K562 (cell line): ENCODE measurements around the gene PNPLA7. TPM values are rescaled to one million over a fixed set of nuclear protein-coding genes. Genes with fewer than 3 reads are reported as not detected.

Source experiments
- CBX3 ChIP-seq, 2 experiments: IDR thresholded peaks; 1 replicate in 1 of 2; 2 replicates in 1 of 2; pipeline ENCODE4 v1.6.1; 2012; ENCODE audit warnings: inconsistent platforms in 2 of 2, low read length in 2 of 2, borderline replicate concordance in 1 of 2, control low read depth in 1 of 2
- CREBBP ChIP-seq: IDR thresholded peaks from one replicate; pipeline ENCODE4 v1.6.1; 2012; ENCODE audit warnings: low read depth, mild to moderate bottlenecking, control low read depth, inconsistent platforms, low read length
- KDM4B ChIP-seq, 2 experiments: fragments of 450-650 bp in 1 of 2; sonication (generic) in 1 of 2; IDR thresholded peaks; 2 replicates each; pipeline ENCODE4 v1.6.1; 2016 to 2017; ENCODE audit warnings: borderline replicate concordance in 2 of 2, antibody characterized with exemption in 1 of 2, low read depth in 1 of 2, mild to moderate bottlenecking in 1 of 2
- KLF10 ChIP-seq: fragments of 250-450 bp; sonication (Bioruptor Pico); IDR thresholded peaks from 2 replicates; pipeline ENCODE4 v1.6.1; 2021; ENCODE audit warnings: matching md5 sums
- NFATC3 ChIP-seq: fragments of 450-650 bp; IDR thresholded peaks from 2 replicates; pipeline ENCODE4 v1.6.1; 2017; ENCODE audit warnings: mild to moderate bottlenecking
- NFYB ChIP-seq: IDR thresholded peaks from 2 replicates; pipeline ENCODE4 v1.6.1; 2011; ENCODE audit warnings: mild to moderate bottlenecking, moderate library complexity; ENCODE audit not compliant: insufficient read length; ENCODE audit errors: extremely low read depth
- PHB2 ChIP-seq: fragments of 450-650 bp; IDR thresholded peaks from 2 replicates; pipeline ENCODE4 v1.6.1; 2017; ENCODE audit warnings: low read depth
- PHF20 ChIP-seq: fragments of 450-650 bp; IDR thresholded peaks from 2 replicates; pipeline ENCODE4 v1.6.1; 2018; ENCODE audit not compliant: partially characterized antibody
- POLR2H ChIP-seq: IDR thresholded peaks from 2 replicates; pipeline ENCODE4 v1.6.1; 2016; ENCODE audit warnings: missing genetic modification characterization, low read depth, mild to moderate bottlenecking, control low read depth, missing compliant biosample characterization, moderate library complexity
- PTTG1 ChIP-seq: fragments of 450-650 bp; IDR thresholded peaks from 2 replicates; pipeline ENCODE4 v1.6.1; 2016; ENCODE audit warnings: low read depth, mild to moderate bottlenecking, missing genetic modification characterization, missing compliant biosample characterization
- SIX5 ChIP-seq, 2 experiments: IDR thresholded peaks; 2 replicates each; pipeline ENCODE4 v1.6.1; 2011; ENCODE audit warnings: low read length in 2 of 2, borderline replicate concordance in 1 of 2, low read depth in 1 of 2, mild to moderate bottlenecking in 1 of 2, moderate library complexity in 1 of 2; ENCODE audit not compliant: insufficient read depth in 1 of 2
- SREBF1 ChIP-seq: fragments of 150-350 bp; IDR thresholded peaks from 2 replicates; pipeline ENCODE4 v1.6.1; 2014; ENCODE audit warnings: antibody characterized with exemption, low read depth, low read length, borderline replicate concordance
- ZBED1 ChIP-seq: IDR thresholded peaks from 2 replicates; pipeline ENCODE4 v1.6.1; 2014
- polyA plus RNA-seq, 8 experiments: library from polyadenylated mRNA; depleted of rRNA in 4 of 8; stranded (reverse) in 5 of 8; unstranded in 3 of 8; fragments of >200 nt; fragmentation: Nextera tagmentation in 2 of 8; fragmentation: Illumina TruSeq in 1 of 8; extraction: Ambion mirVana in 2 of 8; extraction: Trizol in 1 of 8; gene quantifications; 2 replicates each; pipeline versions ENCODE4 v1.2.1 to v1.2.3, GENCODE V29; 2011 to 2014; ENCODE audit warnings: inconsistent platforms in 1 of 8, missing spikeins in 1 of 8
- total RNA-seq, 7 experiments: library from RNA; depleted of rRNA in 6 of 7; stranded (reverse); fragments of >200 nt in 6 of 7; fragmentation: Illumina TruSeq in 2 of 7; extraction: Trizol in 2 of 7; gene quantifications; 2 replicates each; pipeline versions ENCODE4 v1.2.1 to v1.2.3, GENCODE V29; 2011 to 2021; ENCODE audit warnings: low replicate concordance in 1 of 7
- TF ChIP-seq, protein P1 (sequence below): fragments of 250-450 bp; sonication (Bioruptor Pico); IDR thresholded peaks from 2 replicates; pipeline ENCODE4 v1.4.0; 2020; ENCODE audit warnings: mild to moderate bottlenecking, moderate library complexity, borderline replicate concordance
- TF ChIP-seq, protein P2 (sequence below), 2 experiments: IDR thresholded peaks in 1 of 2; conservative IDR thresholded peaks in 1 of 2; 2 replicates each; pipeline ENCODE4 v1.6.1; 2016; ENCODE audit warnings: low read depth in 2 of 2, mild to moderate bottlenecking in 1 of 2, missing compliant biosample characterization in 1 of 2, missing genetic modification characterization in 1 of 2, moderate library complexity in 1 of 2
- TF ChIP-seq, protein P3 (sequence below): fragments of 200-800 bp; sonication (Bioruptor generic); IDR thresholded peaks from 2 replicates; pipeline ENCODE4 v1.6.1; 2016; ENCODE audit warnings: missing genetic modification characterization, missing compliant biosample characterization

PNPLA7 gene
- total and polyA plus RNA-seq, 9 of the 15 experiments (the other 6 are each of a cell fraction or from before 2014, with no cell fraction given): 0.01 to 0.85 (median 0.19) TPM; not detected in 1

DNA sequence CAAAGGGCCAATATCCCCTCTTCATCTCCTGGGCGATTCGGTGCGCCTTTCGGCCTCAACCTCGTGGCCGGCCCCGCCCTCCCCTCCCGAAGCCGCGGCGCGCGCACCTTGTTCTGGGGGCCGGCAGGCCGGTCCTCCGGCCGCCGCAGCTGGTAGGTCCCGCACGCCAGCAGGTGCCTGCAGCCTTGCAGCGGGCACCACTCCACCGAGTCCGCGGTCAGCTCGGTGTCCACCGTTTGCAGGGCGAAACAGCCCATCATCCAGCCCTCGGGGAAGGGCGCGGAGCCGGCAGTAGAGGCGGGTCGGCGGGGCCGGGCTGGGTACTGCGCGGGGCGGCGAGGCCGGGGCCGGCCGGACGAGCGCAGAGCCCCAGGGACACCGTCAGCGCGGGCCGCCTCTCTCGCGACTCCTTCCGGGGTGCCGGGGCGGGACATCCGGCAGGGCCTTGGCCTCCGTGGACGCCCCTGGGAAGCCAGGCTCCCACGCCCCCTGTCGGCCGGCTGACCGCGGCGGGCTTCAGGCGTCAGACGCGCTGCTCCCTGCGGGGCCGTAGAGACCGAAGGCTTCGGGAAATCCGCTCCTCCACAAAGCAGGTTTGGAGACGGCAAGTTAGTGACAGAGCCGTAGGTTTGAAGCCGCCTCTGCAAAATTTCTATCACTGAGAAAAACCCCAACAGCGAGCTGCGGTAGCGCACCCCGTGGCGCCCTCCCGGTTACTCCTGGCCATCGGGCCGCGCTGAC, 28.5 kb upstream of the PNPLA7 start, which contains the start of gene DPH7 (continued):
- TF ChIP-seq, protein P1, sequence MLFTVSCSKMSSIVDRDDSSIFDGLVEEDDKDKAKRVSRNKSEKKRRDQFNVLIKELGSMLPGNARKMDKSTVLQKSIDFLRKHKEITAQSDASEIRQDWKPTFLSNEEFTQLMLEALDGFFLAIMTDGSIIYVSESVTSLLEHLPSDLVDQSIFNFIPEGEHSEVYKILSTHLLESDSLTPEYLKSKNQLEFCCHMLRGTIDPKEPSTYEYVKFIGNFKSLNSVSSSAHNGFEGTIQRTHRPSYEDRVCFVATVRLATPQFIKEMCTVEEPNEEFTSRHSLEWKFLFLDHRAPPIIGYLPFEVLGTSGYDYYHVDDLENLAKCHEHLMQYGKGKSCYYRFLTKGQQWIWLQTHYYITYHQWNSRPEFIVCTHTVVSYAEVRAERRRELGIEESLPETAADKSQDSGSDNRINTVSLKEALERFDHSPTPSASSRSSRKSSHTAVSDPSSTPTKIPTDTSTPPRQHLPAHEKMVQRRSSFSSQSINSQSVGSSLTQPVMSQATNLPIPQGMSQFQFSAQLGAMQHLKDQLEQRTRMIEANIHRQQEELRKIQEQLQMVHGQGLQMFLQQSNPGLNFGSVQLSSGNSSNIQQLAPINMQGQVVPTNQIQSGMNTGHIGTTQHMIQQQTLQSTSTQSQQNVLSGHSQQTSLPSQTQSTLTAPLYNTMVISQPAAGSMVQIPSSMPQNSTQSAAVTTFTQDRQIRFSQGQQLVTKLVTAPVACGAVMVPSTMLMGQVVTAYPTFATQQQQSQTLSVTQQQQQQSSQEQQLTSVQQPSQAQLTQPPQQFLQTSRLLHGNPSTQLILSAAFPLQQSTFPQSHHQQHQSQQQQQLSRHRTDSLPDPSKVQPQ (CRISPR knock-in tag): no peak
- TF ChIP-seq NFYB: no peak
- peak; percentile 37 to 55; a peak in 2 of 4 replicates for TF ChIP-seq SIX5 (IDR thresholded peaks at IDR 0.05; ENCODE audit: borderline replicate concordance in 1 of 2, insufficient read depth in 1 of 2, low read depth in 1 of 2, low read length in 2 of 2)
- no peak for TF ChIP-seq KLF10 (CRISPR knock-in tag)
- TF ChIP-seq NFATC3: no peak
- TF ChIP-seq PHF20: peak; percentile 84
- TF ChIP-seq POLR2H: peak; percentile 69
- no peak for TF ChIP-seq PHB2
- TF ChIP-seq KDM4B (IDR thresholded peaks at IDR 0.05; ENCODE audit: borderline replicate concordance in 2 of 2, low read depth in 1 of 2): peak in 1 of 2 experiments; percentile 98; a peak in 2 of 4 replicates
- 0 out of 3 replicates have a peak, but pooled peaks of 1 of the 2 experiments have one; percentile 46 for TF ChIP-seq CBX3 (IDR thresholded peaks at IDR 0.05; ENCODE audit: borderline replicate concordance in 1 of 2, low read length in 2 of 2)
- no peak for TF ChIP-seq PTTG1 (tag)
- TF ChIP-seq, protein P2, sequence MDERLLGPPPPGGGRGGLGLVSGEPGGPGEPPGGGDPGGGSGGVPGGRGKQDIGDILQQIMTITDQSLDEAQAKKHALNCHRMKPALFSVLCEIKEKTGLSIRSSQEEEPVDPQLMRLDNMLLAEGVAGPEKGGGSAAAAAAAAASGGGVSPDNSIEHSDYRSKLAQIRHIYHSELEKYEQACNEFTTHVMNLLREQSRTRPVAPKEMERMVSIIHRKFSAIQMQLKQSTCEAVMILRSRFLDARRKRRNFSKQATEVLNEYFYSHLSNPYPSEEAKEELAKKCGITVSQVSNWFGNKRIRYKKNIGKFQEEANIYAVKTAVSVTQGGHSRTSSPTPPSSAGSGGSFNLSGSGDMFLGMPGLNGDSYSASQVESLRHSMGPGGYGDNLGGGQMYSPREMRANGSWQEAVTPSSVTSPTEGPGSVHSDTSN (CRISPR knock-in tag; IDR thresholded peaks at IDR 0.05; ENCODE audit: low read depth): no peak
- TF ChIP-seq, protein P2 (tag; conservative IDR thresholded peaks at IDR 0.05; ENCODE audit: low read depth): no peak; the same call in 1 of the 2 replicates
- no peak for TF ChIP-seq ZBED1
- TF ChIP-seq, protein P3, sequence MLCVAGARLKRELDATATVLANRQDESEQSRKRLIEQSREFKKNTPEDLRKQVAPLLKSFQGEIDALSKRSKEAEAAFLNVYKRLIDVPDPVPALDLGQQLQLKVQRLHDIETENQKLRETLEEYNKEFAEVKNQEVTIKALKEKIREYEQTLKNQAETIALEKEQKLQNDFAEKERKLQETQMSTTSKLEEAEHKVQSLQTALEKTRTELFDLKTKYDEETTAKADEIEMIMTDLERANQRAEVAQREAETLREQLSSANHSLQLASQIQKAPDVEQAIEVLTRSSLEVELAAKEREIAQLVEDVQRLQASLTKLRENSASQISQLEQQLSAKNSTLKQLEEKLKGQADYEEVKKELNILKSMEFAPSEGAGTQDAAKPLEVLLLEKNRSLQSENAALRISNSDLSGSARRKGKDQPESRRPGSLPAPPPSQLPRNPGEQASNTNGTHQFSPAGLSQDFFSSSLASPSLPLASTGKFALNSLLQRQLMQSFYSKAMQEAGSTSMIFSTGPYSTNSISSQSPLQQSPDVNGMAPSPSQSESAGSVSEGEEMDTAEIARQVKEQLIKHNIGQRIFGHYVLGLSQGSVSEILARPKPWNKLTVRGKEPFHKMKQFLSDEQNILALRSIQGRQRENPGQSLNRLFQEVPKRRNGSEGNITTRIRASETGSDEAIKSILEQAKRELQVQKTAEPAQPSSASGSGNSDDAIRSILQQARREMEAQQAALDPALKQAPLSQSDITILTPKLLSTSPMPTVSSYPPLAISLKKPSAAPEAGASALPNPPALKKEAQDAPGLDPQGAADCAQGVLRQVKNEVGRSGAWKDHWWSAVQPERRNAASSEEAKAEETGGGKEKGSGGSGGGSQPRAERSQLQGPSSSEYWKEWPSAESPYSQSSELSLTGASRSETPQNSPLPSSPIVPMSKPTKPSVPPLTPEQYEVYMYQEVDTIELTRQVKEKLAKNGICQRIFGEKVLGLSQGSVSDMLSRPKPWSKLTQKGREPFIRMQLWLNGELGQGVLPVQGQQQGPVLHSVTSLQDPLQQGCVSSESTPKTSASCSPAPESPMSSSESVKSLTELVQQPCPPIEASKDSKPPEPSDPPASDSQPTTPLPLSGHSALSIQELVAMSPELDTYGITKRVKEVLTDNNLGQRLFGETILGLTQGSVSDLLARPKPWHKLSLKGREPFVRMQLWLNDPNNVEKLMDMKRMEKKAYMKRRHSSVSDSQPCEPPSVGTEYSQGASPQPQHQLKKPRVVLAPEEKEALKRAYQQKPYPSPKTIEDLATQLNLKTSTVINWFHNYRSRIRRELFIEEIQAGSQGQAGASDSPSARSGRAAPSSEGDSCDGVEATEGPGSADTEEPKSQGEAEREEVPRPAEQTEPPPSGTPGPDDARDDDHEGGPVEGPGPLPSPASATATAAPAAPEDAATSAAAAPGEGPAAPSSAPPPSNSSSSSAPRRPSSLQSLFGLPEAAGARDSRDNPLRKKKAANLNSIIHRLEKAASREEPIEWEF: no peak
- peak; percentile 72 for TF ChIP-seq SREBF1
- TF ChIP-seq CREBBP: no peak
